ENCODE measurements around the gene PRXL2C.
A peak's percentile ranks its signal among the peaks of the same experiment; 100 is the strongest.
"Not testable (repeated sequence)": the region's sequence is repeated elsewhere in the genome, so short reads cannot be mapped to it uniquely, and the experiment has no call there.

PRXL2C gene

GRCh38 chr9:96649620-96650324, 5.3 kb downstream of the PRXL2C start:
- no peak for DNase-seq (ENCODE audit: low read depth in 2 of 2)

GRCh38 chr9:96646081-96646991, 8.8 kb downstream of the PRXL2C start:
- DNase-seq (ENCODE audit: low read depth in 2 of 2): no peak

- DNase-seq (ENCODE audit: low read depth in 2 of 2): no peak
Measured at GRCh38 chr9:96644137-96644536, 11.0 kb downstream of the PRXL2C start.

GRCh38 chr9:96641514-96641913, 13.6 kb downstream of the PRXL2C start:
- DNase-seq (ENCODE audit: low read depth in 2 of 2): no peak

- no peak for DNase-seq (ENCODE audit: low read depth in 2 of 2)
Measured at GRCh38 chr9:96638606-96639364, 16.3 kb downstream of the PRXL2C start.

- no peak for DNase-seq (ENCODE audit: low read depth in 2 of 2)
Measured at GRCh38 chr9:96636368-96636767, 18.7 kb downstream of the PRXL2C start.

- not testable (repeated sequence) for DNase-seq (ENCODE audit: low read depth in 2 of 2)
Measured at GRCh38 chr9:96633579-96633978, 21.5 kb downstream of the PRXL2C start.

GRCh38 chr9:96626912-96627311, 28.2 kb downstream of the PRXL2C start:
- no peak for DNase-seq (ENCODE audit: low read depth in 2 of 2)

GRCh38 chr9:96621618-96622017, 33.5 kb downstream of the PRXL2C start:
- DNase-seq (ENCODE audit: low read depth in 2 of 2): no peak

- DNase-seq (ENCODE audit: low read depth in 2 of 2): no peak
Measured at GRCh38 chr9:96620832-96621269, 34.3 kb downstream of the PRXL2C start.

GRCh38 chr9:96620181-96620514, 35.0 kb downstream of the PRXL2C start:
- DNase-seq (ENCODE audit: low read depth in 2 of 2): no peak

GRCh38 chr9:96619491-96620180, 35.5 kb downstream of the PRXL2C start, which contains the start of gene CDC14B:
CDC14B (minus strand) TSS chr9:96619843; CDS start chr9:96619378, 465 bp downstream.
- peak; percentile 41 to 68 for DNase-seq (ENCODE audit: low read depth in 2 of 2)

- DNase-seq (ENCODE audit: low read depth in 2 of 2): no peak
Measured at GRCh38 chr9:96619124-96619465, 36.0 kb downstream of the PRXL2C start.

GRCh38 chr9:96618209-96619123, 36.7 kb downstream of the PRXL2C start:
- no peak for DNase-seq (ENCODE audit: low read depth in 2 of 2)

GRCh38 chr9:96617439-96618185, 37.5 kb downstream of the PRXL2C start:
- no peak for DNase-seq (ENCODE audit: low read depth in 2 of 2)

- no peak for DNase-seq (ENCODE audit: low read depth in 2 of 2)
Measured at GRCh38 chr9:96616817-96617438, 38.2 kb downstream of the PRXL2C start.

- DNase-seq (ENCODE audit: low read depth in 2 of 2): no peak
Measured at GRCh38 chr9:96615411-96615810, 39.7 kb downstream of the PRXL2C start.

- not testable (repeated sequence) for DNase-seq (ENCODE audit: low read depth in 2 of 2)
Measured at GRCh38 chr9:96614664-96615063, 40.5 kb downstream of the PRXL2C start.

GRCh38 chr9:96612966-96613589, 42.0 kb downstream of the PRXL2C start:
- no peak for DNase-seq (ENCODE audit: low read depth in 2 of 2)
